Measurements from ENCODE around the gene ENDOG. TPM values are rescaled to one million over a fixed set of nuclear protein-coding genes. Genes with fewer than 3 reads are reported as not detected.

The ENDOG gene
- total RNA-seq, 1 experiment from 2014 or later: 16.7 TPM

GRCh38 chr9:128828267-128828666 lies 10.0 kb downstream of the ENDOG start:
- Mint-ChIP-seq H3K9me3 (no peaks in the 10 kb centered on the region), H3K4me1 (peaks cover 6 to 10% of the 10 kb centered on the region in 2 experiments), H3K27me3 (ENCODE audit: low read depth) (no peaks in the 10 kb centered on the region), H3K4me3 (peak overlapping the region; percentile 90 to 93), H3K27ac (peak overlapping the region in 1 of 3 experiments; percentile 81; a peak in 1 of 7 replicates), H3K36me3 (ENCODE audit: insufficient read depth in 1 of 3, low read depth in 3 of 3) (peaks cover 38 to 63% (median 62%) of the 10 kb centered on the region in 3 experiments; a peak in 6 of 7 replicates)
- Histone ChIP-seq H3K4ac (ENCODE audit: low read depth, low read length) (no peak overlapping the region), H3K9me3 (ENCODE audit: control insufficient read depth, low read depth, low read length) (no peaks in the 10 kb centered on the region), H4K20me1 (ENCODE audit: control insufficient read depth, insufficient read depth, insufficient read length) (no peaks in the 10 kb centered on the region), H2AFZ (ENCODE audit: low read length) (no peak overlapping the region), H3K27ac (ENCODE audit: insufficient read length, low read depth, low read length) (no peak overlapping the region), H3K9ac (ENCODE audit: extremely low read depth, insufficient read length, low read length) (no peak overlapping the region), H3K27me3 (ENCODE audit: insufficient read depth, low read length) (no peaks in the 10 kb centered on the region), H3K4me1 (ENCODE audit: insufficient read depth, low read length) (no peaks in the 10 kb centered on the region), H4K8ac (replicated peaks; ENCODE audit: insufficient read length, low read depth, low read length) (no peak overlapping the region), H3K79me2 (ENCODE audit: insufficient read depth, low read length) (peaks cover 3% of the 10 kb centered on the region; the same call in 1 of the 2 replicates), H2BK20ac (ENCODE audit: low read depth, low read length, poor library complexity, severe bottlenecking) (no peak overlapping the region), H2BK120ac (ENCODE audit: low read depth, low read length, poor library complexity, severe bottlenecking) (no peak overlapping the region), H2AK5ac (ENCODE audit: insufficient read length, low read length) (no peak overlapping the region), H4K91ac (ENCODE audit: insufficient read length, low read depth, low read length) (no peak overlapping the region), H4K5ac (ENCODE audit: insufficient read length, low read depth, low read length) (no peak overlapping the region), H2BK12ac (ENCODE audit: insufficient read length, low read depth, low read length) (no peak overlapping the region), H3K56ac (ENCODE audit: insufficient read length, low read depth, low read length) (no peak overlapping the region), H3K23ac (ENCODE audit: insufficient read length, low read depth, low read length) (no peak overlapping the region), H3K4me2 (ENCODE audit: insufficient read depth, insufficient read length, low read length) (peak overlapping the region; percentile 91), H3K23me2 (ENCODE audit: insufficient read length, low read depth, low read length, poor library complexity, severe bottlenecking) (peaks cover 8% of the 10 kb centered on the region), H3K79me1 (ENCODE audit: insufficient read depth, low read depth, low read length, poor library complexity, severe bottlenecking) (peaks cover 8% of the 10 kb centered on the region), H2BK15ac (ENCODE audit: low read depth, low read length) (no peak overlapping the region), H3K18ac (ENCODE audit: insufficient read length, low read depth, low read length) (no peak overlapping the region), H2BK5ac (ENCODE audit: insufficient read length, low read length) (no peak overlapping the region), H3K14ac (ENCODE audit: insufficient read depth, low read length) (no peak overlapping the region), H3T11ph (ENCODE audit: low read length) (no peak overlapping the region)
- no CpG with 5 or more reads among the region's 8 CpGs for WGBS (ENCODE audit: extremely low coverage, insufficient read length, low lambda C conversion rate)
- DNase-seq: no peak
- TF ChIP-seq CTCF (conservative IDR thresholded peaks at IDR 0.05): no peak

Data from H9 (cell line).